ENCODE results near the gene OR52K2. TPM values are rescaled to one million over a fixed set of nuclear protein-coding genes. Genes with fewer than 3 reads are reported as not detected.

Gene OR52K2
- total and polyA plus RNA-seq, 2 experiments from 2014 or later: not detected

GRCh38 chr11:4459500-4459899 is 10.4 kb downstream of the OR52K2 start:
- peaks cover 5% of the 10 kb centered on the region for H3K27me3 Mint-ChIP-seq (ENCODE audit: insufficient read depth, low read depth, poor library complexity)
- no peak overlapping the region for H3K27ac Mint-ChIP-seq
- Histone ChIP-seq H3F3A (replicated peaks; ENCODE audit: low read depth) (no peaks in the 10 kb centered on the region), H2AFZ (no peak overlapping the region), H3K36me3 (ENCODE audit: insufficient read depth) (0 out of 2 replicates have a peak, but pooled peaks cover 2% of the 10 kb centered on the region), H3K4me1 (ENCODE audit: insufficient read depth) (0 out of 2 replicates have a peak, but pooled peaks cover 4% of the 10 kb centered on the region), H3K9me2 (ENCODE audit: insufficient read depth) (peaks cover 22% of the 10 kb centered on the region), H4K20me1 (replicated peaks; ENCODE audit: insufficient read depth) (no peaks in the 10 kb centered on the region), H3K4me2 (no peak overlapping the region), H3K27me3 (ENCODE audit: insufficient read depth) (no peaks in the 10 kb centered on the region), H3K27ac (ENCODE audit: low read depth) (no peak overlapping the region), H3K79me2 (replicated peaks; ENCODE audit: insufficient read depth) (no peaks in the 10 kb centered on the region), H3K4me3 (no peak overlapping the region)
- H3K4me1 Mint-ChIP-seq: no peaks in the 10 kb centered on the region
- peaks cover 23% of the 10 kb centered on the region for H3K9me3 Mint-ChIP-seq
- H3K4me3 Mint-ChIP-seq: no peak overlapping the region
- ATAC-seq (no peak), DNase-seq (ENCODE audit: low spot score) (no peak)
- TF ChIP-seq ZNF462 (CRISPR knock-in tag; IDR thresholded peaks at IDR 0.05): no peak
- TF ChIP-seq, protein P1, sequence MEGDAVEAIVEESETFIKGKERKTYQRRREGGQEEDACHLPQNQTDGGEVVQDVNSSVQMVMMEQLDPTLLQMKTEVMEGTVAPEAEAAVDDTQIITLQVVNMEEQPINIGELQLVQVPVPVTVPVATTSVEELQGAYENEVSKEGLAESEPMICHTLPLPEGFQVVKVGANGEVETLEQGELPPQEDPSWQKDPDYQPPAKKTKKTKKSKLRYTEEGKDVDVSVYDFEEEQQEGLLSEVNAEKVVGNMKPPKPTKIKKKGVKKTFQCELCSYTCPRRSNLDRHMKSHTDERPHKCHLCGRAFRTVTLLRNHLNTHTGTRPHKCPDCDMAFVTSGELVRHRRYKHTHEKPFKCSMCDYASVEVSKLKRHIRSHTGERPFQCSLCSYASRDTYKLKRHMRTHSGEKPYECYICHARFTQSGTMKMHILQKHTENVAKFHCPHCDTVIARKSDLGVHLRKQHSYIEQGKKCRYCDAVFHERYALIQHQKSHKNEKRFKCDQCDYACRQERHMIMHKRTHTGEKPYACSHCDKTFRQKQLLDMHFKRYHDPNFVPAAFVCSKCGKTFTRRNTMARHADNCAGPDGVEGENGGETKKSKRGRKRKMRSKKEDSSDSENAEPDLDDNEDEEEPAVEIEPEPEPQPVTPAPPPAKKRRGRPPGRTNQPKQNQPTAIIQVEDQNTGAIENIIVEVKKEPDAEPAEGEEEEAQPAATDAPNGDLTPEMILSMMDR (conservative IDR thresholded peaks at IDR 0.05; ENCODE audit: low read depth in 2 of 2): no peak
- TF ChIP-seq REST (IDR thresholded peaks at IDR 0.05; ENCODE audit: unreplicated experiment): no peak
- no peak for TF ChIP-seq NANOG (IDR thresholded peaks at IDR 0.05; ENCODE audit: borderline replicate concordance)
- TF ChIP-seq EZH2 (IDR thresholded peaks at IDR 0.05; ENCODE audit: low read depth, unreplicated experiment): no peak
- TF ChIP-seq EZH2phosphoT487 (IDR thresholded peaks at IDR 0.05; ENCODE audit: unreplicated experiment): no peak
- no peak for TF ChIP-seq JUNB (IDR thresholded peaks at IDR 0.05; ENCODE audit: unreplicated experiment)
- TF ChIP-seq STAT1 (IDR thresholded peaks at IDR 0.05; ENCODE audit: unreplicated experiment): no peak
- TF ChIP-seq CREB1 (CRISPR knock-in tag; IDR thresholded peaks at IDR 0.05; ENCODE audit: low read depth): no peak
- no peak for TF ChIP-seq POLR2AphosphoS5 (IDR thresholded peaks at IDR 0.05; ENCODE audit: low read depth)
- peaks cover 9% of the 10 kb centered on the region for H3K36me3 Mint-ChIP-seq (ENCODE audit: low read depth)

Measured in GM23338 (cell line).